Neural cell (in vitro differentiated cells): ENCODE data around the gene FAM83C.

Experiments
- EP300 ChIP-seq: fragments of 450-650 bp; conservative IDR thresholded peaks from 2 replicates; pipeline ENCODE4 v1.6.1; 2014; ENCODE audit warnings: antibody characterized with exemption, mild to moderate bottlenecking, moderate library complexity; ENCODE audit not compliant: poor library complexity, severe bottlenecking
- EZH2 ChIP-seq: fragments of 200-600, 300-800 bp; shearing (Covaris generic), sonication (generic); IDR thresholded peaks from 2 replicates; pipeline ENCODE4 v1.6.1; 2014; ENCODE audit warnings: antibody characterized with exemption, low read length, borderline replicate concordance, mild to moderate bottlenecking; ENCODE audit not compliant: insufficient read depth, poor library complexity, severe bottlenecking
- MXI1 ChIP-seq: fragments of 450-650 bp; conservative IDR thresholded peaks from 2 replicates; pipeline ENCODE4 v1.6.1; 2014; ENCODE audit warnings: antibody characterized with exemption, mild to moderate bottlenecking; ENCODE audit not compliant: poor library complexity, severe bottlenecking
- POLR2AphosphoS5 ChIP-seq: IDR thresholded peaks from 2 replicates; pipeline ENCODE4 v1.6.1; 2012
- RAD21 ChIP-seq: fragments of 450-650 bp; conservative IDR thresholded peaks from 2 replicates; pipeline ENCODE4 v1.6.1; 2014; ENCODE audit warnings: antibody characterized with exemption, mild to moderate bottlenecking, moderate library complexity
- TF ChIP-seq, protein P1 (sequence below): fragments of 450-650 bp; IDR thresholded peaks from 2 replicates; pipeline ENCODE4 v1.5.1; 2014; ENCODE audit warnings: antibody characterized with exemption, mild to moderate bottlenecking, moderate library complexity; ENCODE audit not compliant: poor library complexity, severe bottlenecking
- TF ChIP-seq, protein P2 (sequence below): IDR thresholded peaks from 2 replicates; pipeline ENCODE4 v1.6.1; 2012; ENCODE audit warnings: borderline replicate concordance

DNA sequence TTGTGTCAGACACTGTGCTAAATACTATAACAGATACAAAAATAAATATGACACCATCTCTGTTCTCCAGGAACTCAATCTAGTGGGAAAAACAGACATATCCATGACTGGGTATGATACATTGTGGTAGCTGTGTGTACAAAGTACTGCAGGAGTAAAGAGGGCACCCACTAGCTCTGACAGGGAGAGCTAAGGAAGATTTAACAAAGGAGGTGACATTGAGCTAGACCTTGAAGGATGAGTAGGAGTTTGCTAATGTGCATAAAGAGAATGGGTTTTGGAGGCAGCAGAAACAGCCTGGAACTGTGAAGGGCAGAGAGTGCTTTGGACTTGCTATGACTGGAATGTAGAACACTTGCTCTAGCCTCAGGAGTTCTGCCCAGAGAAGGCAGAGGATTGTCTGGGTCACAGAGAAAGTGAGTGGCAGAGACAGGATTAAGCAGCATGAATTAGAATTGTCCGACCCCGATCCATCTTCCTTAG, 51.4 kb downstream of the FAM83C start:
- no peak for TF ChIP-seq POLR2AphosphoS5
- TF ChIP-seq, protein P1, sequence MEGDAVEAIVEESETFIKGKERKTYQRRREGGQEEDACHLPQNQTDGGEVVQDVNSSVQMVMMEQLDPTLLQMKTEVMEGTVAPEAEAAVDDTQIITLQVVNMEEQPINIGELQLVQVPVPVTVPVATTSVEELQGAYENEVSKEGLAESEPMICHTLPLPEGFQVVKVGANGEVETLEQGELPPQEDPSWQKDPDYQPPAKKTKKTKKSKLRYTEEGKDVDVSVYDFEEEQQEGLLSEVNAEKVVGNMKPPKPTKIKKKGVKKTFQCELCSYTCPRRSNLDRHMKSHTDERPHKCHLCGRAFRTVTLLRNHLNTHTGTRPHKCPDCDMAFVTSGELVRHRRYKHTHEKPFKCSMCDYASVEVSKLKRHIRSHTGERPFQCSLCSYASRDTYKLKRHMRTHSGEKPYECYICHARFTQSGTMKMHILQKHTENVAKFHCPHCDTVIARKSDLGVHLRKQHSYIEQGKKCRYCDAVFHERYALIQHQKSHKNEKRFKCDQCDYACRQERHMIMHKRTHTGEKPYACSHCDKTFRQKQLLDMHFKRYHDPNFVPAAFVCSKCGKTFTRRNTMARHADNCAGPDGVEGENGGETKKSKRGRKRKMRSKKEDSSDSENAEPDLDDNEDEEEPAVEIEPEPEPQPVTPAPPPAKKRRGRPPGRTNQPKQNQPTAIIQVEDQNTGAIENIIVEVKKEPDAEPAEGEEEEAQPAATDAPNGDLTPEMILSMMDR = no peak
- TF ChIP-seq, protein P2, sequence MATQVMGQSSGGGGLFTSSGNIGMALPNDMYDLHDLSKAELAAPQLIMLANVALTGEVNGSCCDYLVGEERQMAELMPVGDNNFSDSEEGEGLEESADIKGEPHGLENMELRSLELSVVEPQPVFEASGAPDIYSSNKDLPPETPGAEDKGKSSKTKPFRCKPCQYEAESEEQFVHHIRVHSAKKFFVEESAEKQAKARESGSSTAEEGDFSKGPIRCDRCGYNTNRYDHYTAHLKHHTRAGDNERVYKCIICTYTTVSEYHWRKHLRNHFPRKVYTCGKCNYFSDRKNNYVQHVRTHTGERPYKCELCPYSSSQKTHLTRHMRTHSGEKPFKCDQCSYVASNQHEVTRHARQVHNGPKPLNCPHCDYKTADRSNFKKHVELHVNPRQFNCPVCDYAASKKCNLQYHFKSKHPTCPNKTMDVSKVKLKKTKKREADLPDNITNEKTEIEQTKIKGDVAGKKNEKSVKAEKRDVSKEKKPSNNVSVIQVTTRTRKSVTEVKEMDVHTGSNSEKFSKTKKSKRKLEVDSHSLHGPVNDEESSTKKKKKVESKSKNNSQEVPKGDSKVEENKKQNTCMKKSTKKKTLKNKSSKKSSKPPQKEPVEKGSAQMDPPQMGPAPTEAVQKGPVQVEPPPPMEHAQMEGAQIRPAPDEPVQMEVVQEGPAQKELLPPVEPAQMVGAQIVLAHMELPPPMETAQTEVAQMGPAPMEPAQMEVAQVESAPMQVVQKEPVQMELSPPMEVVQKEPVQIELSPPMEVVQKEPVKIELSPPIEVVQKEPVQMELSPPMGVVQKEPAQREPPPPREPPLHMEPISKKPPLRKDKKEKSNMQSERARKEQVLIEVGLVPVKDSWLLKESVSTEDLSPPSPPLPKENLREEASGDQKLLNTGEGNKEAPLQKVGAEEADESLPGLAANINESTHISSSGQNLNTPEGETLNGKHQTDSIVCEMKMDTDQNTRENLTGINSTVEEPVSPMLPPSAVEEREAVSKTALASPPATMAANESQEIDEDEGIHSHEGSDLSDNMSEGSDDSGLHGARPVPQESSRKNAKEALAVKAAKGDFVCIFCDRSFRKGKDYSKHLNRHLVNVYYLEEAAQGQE = no peak
- no peak for TF ChIP-seq EP300
- TF ChIP-seq RAD21 = no peak
- no peak for TF ChIP-seq EZH2
- TF ChIP-seq MXI1 = no peak
